ENCODE measurements around the gene PXMP2. TPM values are rescaled to one million over a fixed set of nuclear protein-coding genes. Genes with fewer than 3 reads are reported as not detected.

Gene PXMP2
- polyA plus RNA-seq, 3 donors, result 2.9 to 9.2 (median 8.7) TPM

DNA sequence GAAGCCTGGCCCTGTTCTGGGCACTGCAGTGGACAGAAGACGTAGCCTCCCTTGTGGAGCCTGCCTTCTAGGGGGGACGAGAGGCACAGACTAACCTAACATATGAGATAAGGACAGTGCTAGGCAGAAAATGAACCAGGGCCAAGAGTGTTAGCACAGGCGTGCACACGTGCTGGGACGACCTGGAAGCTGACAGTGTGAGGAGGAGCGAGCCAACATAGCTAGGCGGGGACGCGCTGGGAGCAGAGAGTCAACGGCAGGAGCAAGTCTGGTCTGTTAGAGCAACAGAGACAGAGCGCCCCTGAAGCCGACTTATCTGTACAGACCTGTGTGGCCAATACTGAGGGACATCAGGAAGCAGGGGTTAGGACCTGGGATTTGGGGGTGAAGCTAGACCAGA lies 8.0 kb downstream of the PXMP2 start:
- no peak overlapping the region for H3K4me3 Mint-ChIP-seq
- TF ChIP-seq, protein P1, sequence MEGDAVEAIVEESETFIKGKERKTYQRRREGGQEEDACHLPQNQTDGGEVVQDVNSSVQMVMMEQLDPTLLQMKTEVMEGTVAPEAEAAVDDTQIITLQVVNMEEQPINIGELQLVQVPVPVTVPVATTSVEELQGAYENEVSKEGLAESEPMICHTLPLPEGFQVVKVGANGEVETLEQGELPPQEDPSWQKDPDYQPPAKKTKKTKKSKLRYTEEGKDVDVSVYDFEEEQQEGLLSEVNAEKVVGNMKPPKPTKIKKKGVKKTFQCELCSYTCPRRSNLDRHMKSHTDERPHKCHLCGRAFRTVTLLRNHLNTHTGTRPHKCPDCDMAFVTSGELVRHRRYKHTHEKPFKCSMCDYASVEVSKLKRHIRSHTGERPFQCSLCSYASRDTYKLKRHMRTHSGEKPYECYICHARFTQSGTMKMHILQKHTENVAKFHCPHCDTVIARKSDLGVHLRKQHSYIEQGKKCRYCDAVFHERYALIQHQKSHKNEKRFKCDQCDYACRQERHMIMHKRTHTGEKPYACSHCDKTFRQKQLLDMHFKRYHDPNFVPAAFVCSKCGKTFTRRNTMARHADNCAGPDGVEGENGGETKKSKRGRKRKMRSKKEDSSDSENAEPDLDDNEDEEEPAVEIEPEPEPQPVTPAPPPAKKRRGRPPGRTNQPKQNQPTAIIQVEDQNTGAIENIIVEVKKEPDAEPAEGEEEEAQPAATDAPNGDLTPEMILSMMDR (IDR thresholded peaks at IDR 0.05), result no peak
- H3K27me3 ChIP-seq (ENCODE audit: control insufficient read depth in 2 of 2, insufficient read depth in 2 of 2, low read length in 2 of 2), result no peaks in the 10 kb centered on the region
- 94% methylated on average over 10 of the region's 12 CpGs for WGBS (ENCODE audit: insufficient coverage)
- no peak overlapping the region for H3K4me3 ChIP-seq (replicated peaks in 1 of 3; ENCODE audit: low read depth in 2 of 3, low read length in 3 of 3)
- peaks cover 1 to 2% (median 2%) of the 10 kb centered on the region in 3 donors for H3K27me3 Mint-ChIP-seq (ENCODE audit: low read depth in 3 of 3)
- intact Hi-C loops (cut with micrococcal nuclease), result no loop called here
- H3K79me2 ChIP-seq (ENCODE audit: insufficient read depth, low read length), result no peaks in the 10 kb centered on the region
- peaks cover 7% of the 10 kb centered on the region for H3K4me1 Mint-ChIP-seq
- DNase-seq, result no peak
- no peak overlapping the region for H3K27ac ChIP-seq (ENCODE audit: low read depth in 1 of 2, low read length in 2 of 2)
- no peak overlapping the region for H3K4me2 ChIP-seq (replicated peaks; ENCODE audit: extremely low read depth, low read length, poor library complexity, severe bottlenecking)
- peaks cover 0 to 3% of the 10 kb centered on the region in 2 donors for H3K4me1 ChIP-seq (ENCODE audit: control insufficient read depth in 1 of 2, insufficient read depth in 2 of 2, low read length in 2 of 2)
- no peak overlapping the region for H3K9ac ChIP-seq (ENCODE audit: insufficient read depth, low read length, poor library complexity, severe bottlenecking)
- peak overlapping the region in 1 of 7 donors; percentile 51 for H3K27ac Mint-ChIP-seq
- peaks cover 7 to 28% of the 10 kb centered on the region in 2 donors for H3K36me3 Mint-ChIP-seq
- H3K36me3 ChIP-seq (replicated peaks in 1 of 2; ENCODE audit: control insufficient read depth in 1 of 2, insufficient read depth in 2 of 2, low read length in 2 of 2), result peaks cover 0 to 6% of the 10 kb centered on the region in 2 donors
- no peaks in the 10 kb centered on the region for H4K20me1 ChIP-seq (ENCODE audit: insufficient read depth, low read length)
- no peaks in the 10 kb centered on the region for H3K9me3 Mint-ChIP-seq
- H2AFZ ChIP-seq (ENCODE audit: insufficient read depth, low read depth, low read length, poor library complexity, severe bottlenecking), result no peak overlapping the region
- no peaks in the 10 kb centered on the region for H3K9me3 ChIP-seq (replicated peaks in 1 of 2; ENCODE audit: control insufficient read depth in 1 of 2, insufficient read depth in 1 of 2, low read length in 2 of 2)

DNA sequence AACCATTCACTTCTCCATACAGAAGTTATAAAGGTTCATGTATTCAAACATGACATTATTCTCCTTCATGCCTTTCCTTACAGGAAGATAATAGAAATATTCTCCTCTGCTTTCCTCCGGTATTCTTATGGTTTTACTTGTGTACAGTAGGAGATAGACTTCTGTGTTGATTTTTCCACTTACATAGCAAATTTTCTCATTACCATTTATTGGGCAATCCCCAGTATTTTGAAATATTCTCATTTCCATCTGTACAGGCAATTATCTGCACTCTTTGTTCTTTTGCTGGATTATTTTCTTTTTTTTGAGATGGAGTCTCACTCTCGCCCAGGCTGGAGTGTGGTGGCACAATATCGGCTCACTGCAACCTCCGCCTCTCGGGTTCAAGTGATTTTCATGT lies 11.0 kb downstream of the PXMP2 start:
- Histone ChIP-seq H3K36me3 (replicated peaks in 1 of 2; ENCODE audit: control insufficient read depth in 1 of 2, insufficient read depth in 2 of 2, low read length in 2 of 2) (peaks cover 0 to 6% of the 10 kb centered on the region in 2 donors), H3K4me3 (replicated peaks in 1 of 3; ENCODE audit: low read depth in 2 of 3, low read length in 3 of 3) (no peak overlapping the region), H3K9me3 (replicated peaks in 1 of 2; ENCODE audit: control insufficient read depth in 1 of 2, insufficient read depth in 1 of 2, low read length in 2 of 2) (no peaks in the 10 kb centered on the region), H3K9ac (ENCODE audit: insufficient read depth, low read length, poor library complexity, severe bottlenecking) (peak overlapping the region; percentile 15), H3K27me3 (ENCODE audit: control insufficient read depth in 2 of 2, insufficient read depth in 2 of 2, low read length in 2 of 2) (no peaks in the 10 kb centered on the region), H3K27ac (ENCODE audit: low read depth in 1 of 2, low read length in 2 of 2) (peak overlapping the region in 1 of 2 donors; percentile 53), H3K79me2 (ENCODE audit: insufficient read depth, low read length) (no peaks in the 10 kb centered on the region), H2AFZ (ENCODE audit: insufficient read depth, low read depth, low read length, poor library complexity, severe bottlenecking) (no peak overlapping the region), H4K20me1 (ENCODE audit: insufficient read depth, low read length) (no peaks in the 10 kb centered on the region), H3K4me2 (replicated peaks; ENCODE audit: extremely low read depth, low read length, poor library complexity, severe bottlenecking) (no peak overlapping the region), H3K4me1 (ENCODE audit: control insufficient read depth in 1 of 2, insufficient read depth in 2 of 2, low read length in 2 of 2) (peaks cover 0 to 3% of the 10 kb centered on the region in 2 donors)
- Mint-ChIP-seq H3K36me3 (peaks cover 11 to 34% of the 10 kb centered on the region in 2 donors), H3K4me3 (no peak overlapping the region), H3K9me3 (no peaks in the 10 kb centered on the region), H3K27me3 (ENCODE audit: low read depth in 3 of 3) (peaks cover 0 to 1% (median 0%) of the 10 kb centered on the region in 3 donors), H3K27ac (peak overlapping the region in 2 of 7 donors; percentile 34 to 80), H3K4me1 (peaks cover 7% of the 10 kb centered on the region)
- 58% methylated on average over 4 of the region's 5 CpGs for WGBS (ENCODE audit: insufficient coverage)
- intact Hi-C loops (cut with micrococcal nuclease), result no loop called here
- TF ChIP-seq, protein P1 (IDR thresholded peaks at IDR 0.05), result no peak
- DNase-seq, result no peak
